ENCODE measurements around the gene DLG2.

- no peak for TF ChIP-seq CTCF (IDR thresholded peaks at IDR 0.05)
- no peak for TF ChIP-seq POLR2AphosphoS5 (IDR thresholded peaks at IDR 0.05)
- TF ChIP-seq EP300 (IDR thresholded peaks at IDR 0.05): no peak
- no peak for TF ChIP-seq POLR2A (IDR thresholded peaks at IDR 0.05)
Observed at GRCh38 chr11:83409891-83410290, 2217.3 kb downstream of the DLG2 start.

Data from sigmoid colon (tissue), 4 donors.